GM18517 (cell line): ENCODE measurements around the gene CD300LF.

Experiments used
- ATAC-seq: cut with Tn5 transposase; IDR thresholded peaks from one replicate; pipeline ENCODE4 v1.9.1; 2021; ENCODE audit warnings: mild to moderate bottlenecking, moderate library complexity; ENCODE audit not compliant: unreplicated experiment

Gene CD300LF

DNA sequence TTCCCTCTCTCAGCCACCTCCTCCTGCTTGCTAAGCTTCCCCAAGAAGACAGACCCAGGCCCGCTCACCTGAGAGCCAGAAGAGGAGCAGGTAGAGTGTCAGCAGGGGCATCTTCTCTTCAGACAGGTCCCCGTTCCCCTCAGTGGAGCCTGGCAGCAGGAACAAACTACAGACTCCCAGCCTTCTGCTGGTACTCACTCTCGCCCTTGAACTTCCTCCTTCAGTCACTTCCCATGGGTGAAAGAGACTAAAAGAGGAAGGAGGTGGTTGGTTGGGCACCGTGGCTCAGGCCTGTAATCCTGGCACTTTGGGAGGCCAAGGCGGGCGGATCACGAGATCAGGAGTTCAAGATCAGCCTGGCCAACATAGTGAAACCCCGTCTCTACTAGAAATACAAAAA lies at the start of gene CD300LF:
Gene CD300LF, minus strand, starts transcription at position 168 of the 400 bp plus-strand sequence. Its CDS starts 57 bp downstream, at position 111.
- no peak for ATAC-seq

DNA sequence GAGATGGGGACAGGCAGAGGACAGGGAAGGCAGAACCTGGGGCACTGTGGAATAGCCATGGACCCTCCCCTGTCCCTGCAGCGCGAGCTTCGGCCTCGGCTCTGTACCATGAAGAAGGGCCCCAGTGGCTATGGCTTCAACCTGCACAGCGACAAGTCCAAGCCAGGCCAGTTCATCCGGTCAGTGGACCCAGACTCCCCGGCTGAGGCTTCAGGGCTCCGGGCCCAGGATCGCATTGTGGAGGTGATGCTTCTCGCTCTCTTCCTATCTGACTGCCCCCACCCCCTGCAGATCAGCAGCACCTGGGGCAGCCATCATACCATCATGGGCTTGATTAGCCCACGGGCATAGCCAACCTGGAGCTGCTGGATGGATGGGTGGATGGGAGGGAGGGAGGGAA lies 49.2 kb upstream of the CD300LF start:
- no peak for ATAC-seq

DNA sequence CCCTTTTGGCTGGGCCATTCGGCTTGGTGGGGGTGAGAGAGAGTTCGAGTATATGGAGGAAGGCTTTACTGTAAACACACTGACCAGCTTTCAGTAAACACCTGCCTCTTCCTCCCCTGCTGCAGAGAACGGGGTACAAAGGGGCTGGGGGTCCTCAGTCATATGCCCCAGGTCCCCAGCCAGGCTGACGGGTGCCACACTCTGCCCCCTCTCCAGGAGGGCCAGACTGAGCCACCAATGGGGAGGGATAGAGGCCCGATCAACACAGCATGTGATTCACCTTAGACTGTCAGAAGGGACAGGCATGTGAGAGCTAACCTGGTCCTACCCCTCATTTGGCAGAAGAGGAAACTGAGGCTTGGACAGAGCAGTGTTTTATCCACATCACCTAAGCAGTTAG lies 48.7 kb upstream of the CD300LF start:
- no peak for ATAC-seq

DNA sequence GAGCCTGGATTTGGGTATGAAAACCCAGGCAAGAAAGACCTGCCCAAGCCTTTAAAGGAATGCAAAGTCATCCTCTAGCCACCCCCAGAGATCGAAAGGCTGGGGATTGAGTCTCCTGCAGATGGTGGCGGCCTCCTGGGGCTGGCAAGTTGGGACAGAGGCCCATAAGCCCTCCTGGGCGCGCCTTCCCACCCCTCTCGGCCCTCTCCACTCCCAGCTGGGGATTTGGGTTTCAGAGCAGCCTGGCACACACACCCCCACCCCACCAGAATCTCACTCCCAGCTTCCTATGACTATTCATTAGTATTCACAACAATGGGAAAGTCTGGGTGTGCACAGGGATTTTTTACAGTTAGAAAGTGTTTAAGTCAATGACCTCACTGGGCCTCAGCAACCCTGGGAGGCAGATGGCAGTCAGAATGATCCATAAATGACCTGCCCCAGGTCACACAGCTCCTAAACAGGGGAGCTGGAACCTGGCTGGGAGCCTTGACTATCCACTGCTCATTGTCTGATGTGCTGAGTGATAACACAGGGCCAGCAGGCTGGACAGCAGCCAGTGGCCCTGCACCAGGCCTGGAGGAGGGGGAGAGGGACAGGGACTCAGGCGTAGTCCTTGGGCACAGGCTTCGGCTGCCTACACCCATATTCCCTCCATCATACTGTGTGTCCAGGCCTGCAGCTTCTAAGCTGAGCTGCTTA lies 47.8 kb upstream of the CD300LF start:
- ATAC-seq, result no peak

DNA sequence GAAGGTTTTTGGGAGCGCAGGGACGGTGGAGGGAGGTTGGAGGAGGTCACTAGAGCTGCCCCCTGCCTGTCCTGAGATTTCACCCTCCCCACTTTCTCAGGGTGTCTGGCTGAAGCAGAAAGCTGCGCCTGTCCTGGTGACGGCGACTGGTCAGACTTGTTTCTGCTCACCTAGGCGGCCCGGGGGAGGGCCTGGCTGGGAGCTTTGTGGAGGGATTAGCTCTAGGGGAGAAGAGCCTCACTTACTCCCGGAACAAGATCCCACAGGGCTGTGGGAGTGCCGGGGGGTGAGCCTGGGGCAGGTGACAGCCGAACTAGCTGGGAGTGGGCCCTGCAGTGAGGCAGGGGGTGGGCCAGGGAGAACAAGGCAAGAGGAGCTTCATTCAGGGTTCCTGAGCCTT lies 47.2 kb upstream of the CD300LF start:
- no peak for ATAC-seq

DNA sequence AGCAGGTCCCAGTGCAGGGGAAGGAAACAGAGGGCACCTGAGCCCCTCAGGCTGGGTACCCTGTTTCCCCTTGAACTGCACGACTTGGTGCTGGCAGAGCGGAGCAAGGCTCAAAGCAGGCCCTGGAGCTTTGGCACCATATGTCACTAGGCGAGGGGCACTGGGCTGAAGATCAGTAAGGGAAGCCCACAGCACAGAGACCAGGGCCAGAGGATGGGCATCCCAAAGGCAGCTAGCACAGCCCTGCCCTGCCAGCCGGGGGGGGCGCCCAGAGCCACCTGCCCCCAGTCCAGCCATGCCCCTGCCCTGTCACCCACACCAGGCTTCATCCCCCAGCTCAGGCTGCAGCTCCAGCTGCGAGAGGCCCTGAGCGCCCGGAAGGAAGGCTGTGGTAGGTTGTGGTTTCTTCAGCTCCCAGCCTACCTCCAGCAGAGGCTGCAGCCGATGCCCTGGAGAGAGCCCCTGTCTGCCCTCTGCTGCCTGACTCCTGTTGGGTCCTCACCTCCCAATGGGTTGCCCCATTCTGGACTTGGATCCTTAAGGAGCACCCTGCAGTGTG lies 46.6 kb upstream of the CD300LF start:
- peak; percentile 68 for ATAC-seq

DNA sequence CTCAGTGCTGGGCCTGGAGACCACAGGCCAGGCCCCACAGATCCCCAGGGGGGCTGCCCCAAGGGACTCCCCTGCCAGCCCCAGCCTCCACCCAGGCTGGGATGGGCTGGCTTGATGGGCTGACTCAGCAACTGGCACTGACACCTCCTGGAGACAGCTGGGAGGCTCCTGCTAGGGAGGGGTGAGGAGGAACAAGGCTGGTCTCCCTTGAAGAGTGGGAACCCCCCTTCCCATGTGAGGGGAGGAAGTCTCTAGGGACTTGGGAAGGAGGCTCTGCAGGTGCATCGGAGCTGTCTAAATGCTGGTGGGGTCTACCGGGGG lies 46.1 kb upstream of the CD300LF start:
- ATAC-seq, result no peak

DNA sequence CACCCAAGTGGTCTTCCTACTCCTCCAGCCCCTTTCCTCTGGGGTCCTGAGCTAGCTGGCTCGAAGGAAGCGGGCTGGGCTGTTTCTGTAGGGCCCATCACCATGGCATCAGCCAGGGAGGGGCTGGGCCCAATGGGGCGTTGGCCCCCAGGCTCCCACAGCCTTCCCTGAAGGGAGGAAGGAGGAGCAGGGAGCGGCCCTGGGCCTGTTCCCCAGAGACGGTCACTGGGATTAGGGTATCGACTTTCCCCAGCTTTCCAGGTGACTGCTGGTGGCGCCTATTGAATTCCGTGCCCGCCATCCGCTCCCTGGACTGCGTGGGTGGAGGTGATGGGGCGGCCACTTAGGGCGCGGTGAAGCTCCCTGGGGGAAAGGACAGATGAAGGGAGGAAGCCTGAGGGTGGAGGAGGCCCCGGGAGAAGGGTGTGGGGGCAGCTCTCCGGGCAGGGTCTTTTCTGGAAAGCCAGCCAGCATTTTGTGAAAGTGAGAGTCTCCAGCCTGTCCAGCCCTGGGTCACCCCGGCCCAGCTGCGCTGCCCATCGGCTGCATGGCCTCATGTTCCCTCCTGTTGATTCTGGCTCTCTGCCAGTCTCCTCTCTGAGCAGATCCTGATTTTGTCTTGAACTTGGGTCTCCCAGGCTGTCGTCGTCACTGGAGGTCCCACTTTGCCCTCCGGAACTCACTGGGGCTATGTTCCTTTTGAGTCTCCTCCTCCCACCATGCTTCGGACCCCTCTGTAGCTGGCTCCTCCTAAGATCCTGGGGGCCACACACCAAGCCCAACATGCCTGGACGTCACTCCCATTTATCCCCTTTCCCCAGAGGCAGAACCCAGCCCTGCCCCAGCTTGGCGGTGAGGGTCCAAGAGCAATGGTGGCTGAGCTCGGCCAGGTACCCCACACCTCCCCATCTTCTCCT lies 45.5 kb upstream of the CD300LF start:
- ATAC-seq, result no peak

DNA sequence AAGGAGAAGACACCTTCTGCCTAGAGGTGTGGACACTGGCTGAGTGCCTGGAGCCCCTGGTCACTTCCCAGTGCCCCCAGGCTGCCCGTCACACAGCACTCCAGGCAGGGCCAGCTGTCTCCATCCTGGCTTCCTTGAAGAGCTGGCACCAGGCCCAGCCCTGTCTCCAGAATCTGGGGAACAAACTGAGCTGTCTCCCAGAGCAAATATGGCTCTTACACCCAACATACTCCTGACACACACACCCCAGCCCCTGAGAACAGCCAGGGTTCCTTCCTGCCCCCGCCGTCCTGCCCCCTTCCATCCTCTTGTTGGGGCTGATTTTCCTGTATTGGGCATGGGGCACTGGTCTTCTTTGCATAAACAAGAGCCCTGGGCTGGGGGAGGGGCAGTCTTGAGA lies 44.8 kb upstream of the CD300LF start:
- ATAC-seq, result no peak

DNA sequence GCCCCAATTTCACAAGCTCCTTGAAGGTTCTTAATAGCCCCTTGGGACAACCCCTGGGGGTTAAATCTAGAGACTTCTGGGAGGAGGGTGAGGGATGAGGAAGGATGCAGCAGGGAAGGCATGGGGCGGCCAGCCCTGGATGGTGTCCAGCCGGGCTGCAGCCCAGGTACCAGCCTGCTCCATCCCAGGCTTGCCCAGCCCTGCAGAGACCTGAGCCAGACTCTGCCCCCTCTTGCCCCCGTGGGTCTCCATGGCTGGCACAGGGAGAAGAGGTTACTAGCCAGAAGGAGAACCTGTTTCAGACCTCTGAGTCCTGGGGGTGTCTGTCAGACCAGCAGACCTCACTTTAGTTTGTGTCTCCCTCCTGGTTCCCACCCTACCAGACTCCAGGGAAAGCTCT lies 44.2 kb upstream of the CD300LF start:
- ATAC-seq, result no peak

DNA sequence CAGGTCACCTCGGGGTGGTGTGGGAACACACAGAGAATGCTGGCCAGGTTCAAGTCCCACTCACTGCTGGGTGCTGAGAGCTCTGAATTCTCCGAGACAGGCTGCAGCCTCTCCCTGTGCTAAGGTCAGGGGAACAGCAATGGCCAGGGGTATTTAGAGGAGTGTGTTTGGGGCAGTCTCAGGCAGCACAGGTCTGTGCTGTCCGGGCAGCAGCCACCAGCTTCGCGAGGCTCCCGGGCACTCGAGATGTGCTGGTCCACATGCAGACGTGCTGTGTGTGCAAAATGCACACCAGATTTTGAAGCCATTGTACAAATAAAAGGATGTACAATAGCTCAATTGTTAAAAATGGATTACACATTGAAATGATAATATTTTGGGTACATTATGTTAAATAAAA lies 42.8 kb upstream of the CD300LF start:
- ATAC-seq, result no peak

DNA sequence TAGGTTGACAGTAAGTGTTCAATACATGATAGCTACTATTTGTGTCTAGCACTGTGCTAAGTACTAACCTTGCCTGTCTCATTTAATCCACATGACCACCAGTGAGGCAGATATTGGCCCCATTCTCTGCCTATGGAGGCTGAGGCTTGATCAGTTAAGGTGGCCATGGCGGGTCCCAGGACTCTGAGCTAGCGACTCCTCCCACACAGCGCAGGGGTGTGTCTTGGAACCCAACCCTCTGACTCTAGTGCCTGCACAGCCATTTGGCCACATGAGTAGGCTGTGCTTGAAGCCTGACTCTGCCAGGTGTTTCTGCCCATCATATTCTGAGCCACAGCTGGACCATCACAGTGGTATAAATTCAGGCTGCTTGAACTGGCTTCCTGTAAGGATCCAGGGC lies 42.1 kb upstream of the CD300LF start:
- ATAC-seq, result no peak

DNA sequence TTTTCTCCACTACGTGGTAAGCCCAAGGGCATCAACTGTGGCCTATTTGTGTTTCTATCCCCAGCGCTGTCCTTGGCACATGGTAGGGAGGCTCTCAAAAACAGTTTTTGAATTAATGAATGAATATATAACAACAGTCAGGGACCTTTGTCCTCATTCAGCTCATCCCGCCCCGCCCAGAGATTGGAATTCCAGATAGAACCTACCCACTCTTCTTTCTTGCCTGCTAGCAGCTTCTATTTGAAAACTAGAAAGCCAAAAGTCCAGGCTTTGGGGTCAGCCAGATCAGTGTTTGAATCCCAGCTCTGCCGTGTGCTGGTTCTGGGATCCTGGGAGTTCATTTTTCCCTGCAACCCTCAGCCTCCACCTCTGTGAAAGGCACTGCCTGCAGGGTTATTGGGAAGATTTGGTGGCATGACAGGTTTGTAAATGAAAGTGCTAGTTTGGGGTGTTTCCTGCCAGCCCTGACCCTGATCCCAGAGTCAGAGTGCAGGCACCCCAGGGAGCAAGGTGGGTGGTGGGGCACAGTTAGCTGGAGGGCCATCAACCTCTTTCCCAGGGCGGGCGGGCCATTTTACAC lies 40.2 kb upstream of the CD300LF start:
- no peak for ATAC-seq

DNA sequence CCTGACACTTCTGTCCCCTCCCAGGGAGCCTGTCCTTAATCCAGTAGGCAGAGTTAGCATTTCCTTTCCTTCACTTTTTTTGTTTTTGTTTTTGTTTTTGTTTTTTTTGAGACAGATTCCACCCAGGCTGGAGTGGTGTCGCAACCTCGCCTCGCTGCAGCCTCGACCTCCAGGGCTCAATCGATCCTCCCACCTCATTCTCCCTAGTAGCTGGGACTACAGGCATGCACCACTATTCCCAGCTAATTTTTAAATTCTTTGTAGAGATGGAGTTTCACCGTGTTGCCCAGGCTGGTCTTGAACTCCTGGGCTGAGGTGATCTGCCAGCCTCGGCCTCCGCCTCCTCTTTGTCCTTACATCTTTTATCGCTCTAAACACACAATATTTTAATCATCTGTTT lies 39.7 kb upstream of the CD300LF start:
- no peak for ATAC-seq

DNA sequence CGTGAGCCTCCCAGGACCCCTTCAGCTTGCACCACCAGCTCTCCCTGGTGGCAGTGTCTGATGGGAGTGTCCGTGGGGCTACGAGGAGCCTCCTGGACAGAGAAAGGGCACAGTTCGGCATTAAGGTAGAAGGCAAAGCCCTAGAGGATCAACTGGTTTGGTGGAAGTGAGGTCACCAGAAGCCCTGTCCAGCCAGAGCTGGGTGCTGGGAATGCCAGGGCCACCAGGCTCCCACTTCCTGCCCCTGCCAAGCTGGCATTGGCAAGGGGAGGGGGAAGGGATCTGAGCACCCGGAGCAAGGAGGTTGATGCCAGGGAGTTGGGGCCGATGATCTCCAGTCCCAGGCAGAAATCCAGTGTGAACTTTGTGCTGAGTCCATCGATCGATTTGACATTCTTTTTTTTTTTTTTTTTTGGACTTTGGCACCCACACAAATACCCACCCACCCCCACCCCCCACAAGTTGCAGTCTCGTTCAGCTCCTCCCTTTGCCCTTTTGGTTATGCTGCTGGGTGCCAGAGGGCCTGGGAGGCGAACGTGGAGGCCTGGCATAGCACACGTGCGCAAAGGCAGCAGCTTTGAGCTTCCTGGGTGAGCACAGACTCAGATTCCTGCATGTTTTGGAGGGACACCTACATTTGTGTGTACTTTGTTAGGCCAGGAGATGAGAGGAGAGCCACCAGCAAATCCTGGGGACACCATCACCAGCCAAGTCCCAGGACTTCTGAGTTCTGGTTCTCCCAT lies 37.8 kb upstream of the CD300LF start:
- no peak for ATAC-seq

DNA sequence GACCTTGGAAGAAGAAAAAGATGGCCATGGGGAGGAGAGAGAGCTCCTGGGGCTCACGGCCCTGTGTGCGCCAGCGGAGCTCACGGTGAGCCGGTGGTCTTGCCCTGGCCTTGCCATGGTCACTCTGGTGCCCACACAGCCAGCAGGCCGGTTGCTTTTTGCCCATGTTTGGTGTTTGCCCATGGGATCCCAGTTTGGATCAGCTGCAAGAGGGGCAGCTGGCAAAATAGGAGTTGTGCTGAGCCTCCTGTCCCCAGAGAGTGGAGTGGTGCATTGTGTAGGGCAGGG lies 37.3 kb upstream of the CD300LF start:
- ATAC-seq, result no peak

DNA sequence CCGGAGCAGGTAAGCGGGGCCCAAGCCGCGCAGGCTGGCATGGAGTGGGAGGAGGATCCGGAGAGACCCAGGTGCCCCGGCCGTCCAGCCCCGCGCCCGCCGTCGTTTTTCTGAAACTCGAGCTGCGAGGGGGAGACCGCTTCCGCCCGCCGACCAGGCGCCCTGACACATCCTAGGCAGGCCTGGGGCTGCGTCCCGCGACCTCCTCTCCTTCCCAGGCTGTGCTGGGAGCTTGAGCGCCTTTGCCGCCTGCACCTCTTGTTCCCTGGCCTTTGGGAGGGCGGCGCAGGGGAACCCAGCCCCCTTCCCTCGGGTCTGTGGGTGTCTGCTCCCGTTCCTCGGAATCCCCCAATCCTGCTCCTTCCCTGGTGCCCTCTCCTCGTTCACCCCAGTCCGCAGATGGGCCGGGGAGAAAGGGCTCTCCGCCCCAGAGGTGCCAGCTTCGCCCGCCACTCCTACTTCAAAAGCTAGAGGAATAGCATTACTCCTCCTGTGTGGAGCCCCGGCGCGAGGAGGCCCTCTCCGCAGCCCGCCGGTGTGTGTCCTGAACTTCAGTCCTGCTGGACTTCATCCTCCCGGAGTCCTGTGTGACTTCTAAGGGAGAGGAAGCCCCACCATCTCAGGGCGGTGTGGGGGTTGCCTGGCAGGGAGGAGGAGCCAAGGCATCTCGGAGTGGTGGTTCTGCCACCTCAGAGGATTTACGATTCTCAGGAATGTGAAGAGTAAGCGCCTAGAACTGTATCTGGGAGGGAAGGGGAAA lies 36.7 kb upstream of the CD300LF start:
- ATAC-seq, result no peak

DNA sequence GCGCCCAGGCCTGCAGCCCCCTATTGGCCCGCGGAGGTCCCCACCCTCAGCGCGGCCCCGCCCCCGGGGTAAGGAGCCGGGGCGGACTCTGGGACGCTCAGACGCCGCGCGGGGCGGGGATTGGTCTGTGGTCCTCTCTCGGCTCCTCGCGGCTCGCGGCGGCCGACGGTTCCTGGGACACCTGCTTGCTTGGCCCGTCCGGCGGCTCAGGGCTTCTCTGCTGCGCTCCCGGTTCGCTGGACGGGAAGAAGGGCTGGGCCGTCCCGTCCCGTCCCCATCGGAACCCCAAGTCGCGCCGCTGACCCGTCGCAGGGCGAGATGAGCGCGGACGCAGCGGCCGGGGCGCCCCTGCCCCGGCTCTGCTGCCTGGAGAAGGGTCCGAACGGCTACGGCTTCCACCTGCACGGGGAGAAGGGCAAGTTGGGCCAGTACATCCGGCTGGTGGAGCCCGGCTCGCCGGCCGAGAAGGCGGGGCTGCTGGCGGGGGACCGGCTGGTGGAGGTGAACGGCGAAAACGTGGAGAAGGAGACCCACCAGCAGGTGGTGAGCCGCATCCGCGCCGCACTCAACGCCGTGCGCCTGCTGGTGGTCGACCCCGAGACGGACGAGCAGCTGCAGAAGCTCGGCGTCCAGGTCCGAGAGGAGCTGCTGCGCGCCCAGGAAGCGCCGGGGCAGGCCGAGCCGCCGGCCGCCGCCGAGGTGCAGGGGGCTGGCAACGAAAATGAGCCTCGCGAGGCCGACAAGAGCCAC lies 36.0 kb upstream of the CD300LF start, which contains the start of gene NHERF1:
Gene NHERF1, plus strand, starts transcription at position 100 of the 750 bp plus-strand sequence. Its CDS starts 219 bp downstream, at position 319.
- ATAC-seq, result peak; percentile 25

DNA sequence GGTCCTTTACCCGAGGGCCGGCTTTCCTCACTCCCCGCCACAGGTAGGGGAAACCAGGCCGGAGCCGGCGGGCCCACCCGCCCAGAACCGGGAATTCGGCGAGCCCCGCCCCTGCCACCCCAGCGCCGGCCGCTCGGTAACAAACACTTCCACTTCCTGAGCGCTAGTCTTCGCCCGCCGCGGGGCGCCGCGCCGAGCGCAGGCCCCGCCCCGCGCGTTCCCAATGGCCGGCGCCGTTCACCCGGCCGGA lies 35.5 kb upstream of the CD300LF start:
- ATAC-seq, result peak; percentile 74

DNA sequence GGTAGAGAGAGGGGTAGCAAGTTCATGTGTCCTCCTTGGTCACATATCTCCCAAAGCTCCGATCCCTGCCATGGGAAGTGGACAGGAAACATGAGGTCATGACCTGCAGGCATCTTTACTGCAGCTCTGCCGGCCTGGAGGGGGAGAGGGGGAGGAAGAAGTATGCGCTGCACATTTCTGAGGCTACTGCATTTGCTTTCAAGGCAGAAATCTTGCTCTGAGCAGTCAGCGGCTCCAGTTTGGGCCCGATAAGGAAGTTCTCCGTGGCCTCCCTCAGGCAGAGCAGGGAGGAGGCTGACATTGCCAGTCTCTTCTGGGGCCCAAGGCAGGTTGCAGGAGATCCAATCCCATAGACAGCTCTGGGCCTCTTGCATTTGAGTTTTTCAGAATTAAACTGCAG lies 34.2 kb upstream of the CD300LF start:
- ATAC-seq, result no peak
